COR-L47 (cell line): ENCODE measurements around the gene DIP2C.

Source experiments
- DNase-seq: peaks from one replicate; lab custom pipeline; 2025; lab: John Stamatoyannopoulos, UW

DIP2C gene

GRCh38 chr10:555682-556350 is 133.7 kb downstream of the DIP2C start:
- DNase-seq = no peak

- DNase-seq = no peak
These were observed 134.2 kb downstream of the DIP2C start for GRCh38 chr10:555281-555680.

- DNase-seq = no peak
These were observed 135.2 kb downstream of the DIP2C start for GRCh38 chr10:554182-554848.

GRCh38 chr10:553233-553632 is 136.2 kb downstream of the DIP2C start:
- no peak for DNase-seq

- DNase-seq = no peak
These were observed 136.8 kb downstream of the DIP2C start for GRCh38 chr10:552679-553078.

GRCh38 chr10:551373-552252 is 137.9 kb downstream of the DIP2C start:
- no peak for DNase-seq

- DNase-seq = no peak
These were observed 138.6 kb downstream of the DIP2C start for GRCh38 chr10:550665-551372.

DNA sequence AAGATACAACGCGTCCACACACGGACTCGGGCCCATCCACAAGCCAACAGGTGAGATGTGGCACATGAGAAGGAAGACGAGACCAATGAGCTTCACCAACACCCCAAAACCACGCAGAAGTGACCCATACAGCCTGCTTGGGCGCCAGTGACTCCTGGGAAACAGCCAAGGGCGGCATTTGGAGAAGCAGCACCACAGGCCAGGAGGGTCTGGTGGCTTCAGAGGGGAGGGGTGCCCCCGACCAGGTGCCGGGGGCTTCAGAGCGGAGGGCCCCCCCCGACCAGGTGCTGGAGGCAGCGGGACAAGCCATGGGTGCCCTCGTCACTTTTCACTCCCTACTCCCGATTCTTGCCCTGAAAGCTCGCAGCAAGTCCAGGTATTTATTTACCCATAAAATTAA is 140.1 kb downstream of the DIP2C start:
- DNase-seq = no peak

DNA sequence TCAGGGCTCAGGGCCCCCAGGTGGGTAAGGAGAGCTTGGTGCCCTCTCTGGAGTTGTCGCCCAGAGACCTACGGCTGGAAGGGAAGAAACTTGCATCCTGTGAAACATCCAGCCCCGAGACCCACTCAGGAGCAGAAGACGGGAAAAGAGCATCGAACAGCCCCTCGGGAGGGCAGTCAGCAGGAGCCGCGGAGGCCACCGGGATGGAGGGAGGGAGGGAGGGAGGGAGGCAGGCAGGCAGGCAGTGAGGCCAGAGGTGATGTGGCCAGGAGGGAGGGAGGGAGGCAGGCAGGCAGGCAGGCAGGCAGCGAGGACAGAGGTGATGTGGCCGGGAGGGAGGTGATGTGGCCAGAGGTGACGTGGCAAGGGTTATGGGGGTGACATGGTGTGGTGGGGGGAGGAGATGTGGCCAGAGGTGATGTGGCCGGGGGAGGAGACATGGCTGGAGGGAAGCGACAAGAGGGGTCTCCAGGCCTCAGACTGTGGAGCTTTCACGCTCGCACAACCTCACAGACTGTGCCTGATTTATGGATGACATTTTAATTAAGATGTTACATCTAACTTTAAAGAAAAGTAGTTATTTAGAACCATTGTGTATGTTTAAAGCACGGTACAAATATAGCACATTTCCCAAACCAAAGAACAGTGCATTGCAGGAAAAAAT is 141.1 kb downstream of the DIP2C start:
- DNase-seq = no peak

DNA sequence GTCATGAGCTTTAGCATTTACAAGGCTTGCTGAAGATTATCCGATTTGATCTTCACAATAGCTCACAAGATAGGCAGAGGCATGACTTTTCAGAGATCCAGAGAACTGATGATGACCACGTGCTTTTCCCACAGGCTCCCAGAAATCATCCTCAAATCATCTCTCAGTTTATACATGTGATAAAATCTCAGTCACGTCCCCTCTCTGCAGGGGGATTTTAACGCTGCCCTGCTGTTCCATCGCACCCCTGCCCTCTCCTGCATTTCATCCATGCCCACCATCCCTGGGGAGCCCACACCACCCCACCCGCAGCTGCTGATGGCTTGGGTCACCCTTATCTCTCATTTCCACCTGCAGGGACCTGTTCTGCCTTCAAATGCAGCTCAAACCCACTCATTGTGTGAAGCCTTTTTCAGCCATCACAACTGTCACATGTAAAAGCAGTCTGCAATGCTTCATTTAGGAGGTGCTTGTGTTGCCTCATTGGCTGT is 141.8 kb downstream of the DIP2C start:
- no peak for DNase-seq

GRCh38 chr10:546971-547590 is 142.4 kb downstream of the DIP2C start:
- DNase-seq = no peak

GRCh38 chr10:546451-546850 is 143.0 kb downstream of the DIP2C start:
- DNase-seq = no peak

DNA sequence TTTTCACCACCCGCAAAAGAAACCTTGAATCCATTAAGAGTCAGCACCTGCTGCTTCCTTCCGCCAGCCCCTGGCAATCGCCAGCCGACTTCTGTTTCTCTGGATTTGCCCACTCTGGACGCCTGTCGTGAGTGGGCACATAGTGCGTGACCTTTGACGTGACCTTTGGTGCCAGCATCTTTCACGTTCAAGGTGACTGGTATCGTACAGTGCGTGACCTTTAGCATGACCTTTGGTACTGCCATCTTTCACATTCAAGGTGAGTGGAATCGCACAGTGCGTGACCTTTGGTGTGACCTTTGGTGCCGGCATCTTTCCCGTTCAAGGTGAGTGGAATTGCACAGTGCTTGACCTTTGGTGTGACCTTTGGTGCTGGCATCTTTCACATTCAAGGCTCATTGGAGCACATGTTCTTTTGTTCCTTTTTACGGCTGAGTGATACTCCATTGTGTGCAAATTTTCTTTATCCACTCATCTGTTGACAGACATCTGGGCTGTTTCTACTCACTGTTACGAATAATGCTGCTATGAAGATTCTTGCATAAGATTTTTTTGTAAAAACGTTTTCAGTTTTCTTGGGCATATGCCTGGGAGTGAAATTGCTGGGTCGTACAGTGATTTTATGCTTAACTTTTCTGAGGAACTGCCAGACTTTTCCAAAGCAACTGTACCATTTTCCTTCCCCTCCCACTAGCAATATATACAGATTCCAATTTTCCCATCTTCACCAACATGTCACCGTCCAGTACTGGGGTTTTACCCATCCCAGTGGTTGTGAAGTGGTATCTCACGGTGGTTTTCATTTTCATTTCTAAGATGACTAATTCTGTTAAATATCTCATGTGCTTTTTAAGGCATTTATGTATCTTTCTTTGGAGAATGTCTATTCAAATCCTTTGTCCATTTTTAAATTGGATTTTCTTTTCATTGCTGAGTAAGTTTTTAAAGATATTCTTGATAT is 145.3 kb downstream of the DIP2C start:
- no peak for DNase-seq

- DNase-seq = no peak
These were observed 146.3 kb downstream of the DIP2C start for GRCh38 chr10:543131-543530.

DNA sequence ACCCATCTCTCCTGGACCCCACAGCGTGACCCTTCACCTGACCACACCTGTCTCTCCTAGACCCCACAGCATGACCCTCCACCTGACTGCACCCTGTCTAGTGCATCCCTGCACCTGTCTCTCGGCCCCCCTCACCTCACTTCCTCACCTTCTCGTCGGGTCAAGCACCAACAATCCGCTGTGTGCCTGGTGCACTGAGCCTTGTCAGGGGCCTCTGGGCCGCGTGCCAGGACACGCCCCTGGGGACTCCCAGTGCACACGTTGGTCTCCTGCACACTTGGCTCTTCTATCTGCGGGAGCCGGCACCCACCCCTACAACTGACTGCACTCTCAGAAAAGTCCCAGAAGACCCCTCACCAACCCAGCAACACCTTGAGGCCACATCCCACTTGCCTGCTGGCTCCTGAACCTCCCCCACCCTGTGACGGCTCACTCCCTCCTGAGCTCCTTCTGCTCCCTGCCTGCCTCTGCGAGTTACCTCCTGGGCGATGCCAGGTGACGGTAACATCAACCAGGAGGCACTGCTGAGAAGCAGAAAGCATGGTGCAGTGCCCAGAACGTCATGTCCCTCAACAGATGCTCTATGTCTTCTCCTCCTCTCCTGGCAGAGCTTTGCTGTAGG is 147.6 kb downstream of the DIP2C start:
- peak; percentile 41 for DNase-seq

DNA sequence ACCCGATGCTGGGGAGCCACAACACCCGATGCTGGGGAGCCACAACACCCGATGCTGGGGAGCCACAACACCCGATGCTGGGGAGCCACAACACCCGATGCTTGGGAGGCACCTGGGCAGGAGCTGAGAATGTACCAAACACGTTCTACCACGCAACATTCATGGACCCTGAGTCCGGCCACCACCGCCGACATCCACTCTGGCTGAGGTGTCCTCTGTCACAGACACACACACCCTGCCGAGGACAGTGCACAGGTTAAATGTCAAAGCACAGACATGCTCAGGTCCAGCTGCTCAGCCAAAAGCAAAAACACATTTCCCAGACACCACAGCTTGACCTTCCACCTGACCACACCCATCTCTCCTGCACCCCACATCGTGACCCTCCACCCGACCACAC is 148.4 kb downstream of the DIP2C start:
- DNase-seq = no peak

DNA sequence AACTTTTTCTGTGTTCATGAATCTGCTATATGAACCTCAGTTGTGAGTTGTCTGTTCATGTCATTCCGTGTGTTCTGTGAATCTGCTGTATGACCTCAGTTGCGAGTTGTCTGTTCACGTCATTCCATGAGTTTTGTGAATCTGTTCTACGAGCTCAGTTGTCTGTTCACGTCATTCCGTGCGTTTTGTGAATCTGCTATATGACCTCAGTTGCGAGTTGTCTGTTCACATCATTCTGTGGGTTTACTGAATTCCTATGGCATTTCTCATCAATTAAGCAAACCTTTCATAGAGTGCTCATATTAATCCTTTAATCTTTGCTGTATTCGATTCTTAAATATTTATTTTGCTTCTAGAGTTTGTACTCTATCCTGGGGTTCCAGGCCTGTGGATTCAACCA is 150.6 kb downstream of the DIP2C start:
- no peak for DNase-seq

- DNase-seq = no peak
These were observed 152.5 kb downstream of the DIP2C start for GRCh38 chr10:536935-537334.

DNA sequence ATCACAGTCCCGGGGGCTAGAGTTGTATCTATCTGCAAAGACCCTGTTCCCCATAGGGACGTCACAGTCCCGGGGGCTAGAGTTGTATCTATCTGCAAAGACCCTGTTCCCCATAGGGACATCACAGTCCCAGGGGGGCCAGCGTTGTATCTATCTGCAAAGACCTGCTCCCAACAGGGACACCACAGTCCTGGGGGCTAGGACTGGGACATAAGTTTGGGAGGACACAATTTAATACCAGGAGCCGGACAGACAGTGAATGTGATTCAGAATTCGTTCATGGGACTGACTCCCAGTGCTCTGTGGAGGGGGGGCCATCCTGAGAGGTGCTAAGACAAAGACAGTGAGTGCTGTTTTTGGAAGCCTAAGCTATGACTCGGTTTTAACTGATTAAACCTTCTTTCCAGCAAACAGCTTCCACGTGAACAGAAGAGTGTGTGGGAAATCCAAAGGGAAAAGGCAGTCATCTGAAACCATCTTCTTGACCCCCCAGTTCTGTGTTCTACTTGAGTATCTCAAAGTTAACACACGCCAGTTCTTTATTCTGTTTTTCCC is 153.0 kb downstream of the DIP2C start:
- no peak for DNase-seq
